Stimulated activated naive CD8-positive, alpha-beta T cell treated with anti-CD3 and anti-CD28 coated beads, Interleukin-15, Interleukin-2, amounts not matched to agents 100 ng/mL and 50 ng/mL, for 24 hours (primary cell): ENCODE results near the gene FAM135A.
"Not testable (repeated sequence)": the region's sequence is repeated elsewhere in the genome, so short reads cannot be mapped to it uniquely, and the experiment has no call there.

Experiments used
- H3K27ac Mint-ChIP-seq: one replicate; pipeline ENCODE4 v1.8.0; 2021; ENCODE audit warnings: mild to moderate bottlenecking, mixed read lengths
- H3K27me3 Mint-ChIP-seq: one replicate; pipeline ENCODE4 v1.8.0; 2021; ENCODE audit warnings: mixed read lengths
- H3K36me3 Mint-ChIP-seq: one replicate; pipeline ENCODE4 v1.8.0; 2021; ENCODE audit warnings: low read depth, mixed read lengths
- H3K4me1 Mint-ChIP-seq: one replicate; pipeline ENCODE4 v1.8.0; 2021; ENCODE audit warnings: low read depth, mixed read lengths
- H3K4me3 Mint-ChIP-seq: one replicate; pipeline ENCODE4 v1.8.0; 2021; ENCODE audit warnings: mild to moderate bottlenecking, mixed read lengths
- H3K9me3 Mint-ChIP-seq: one replicate; pipeline ENCODE4 v1.8.0; 2021; ENCODE audit warnings: mixed read lengths

FAM135A gene

GRCh38 chr6:70574643-70575042, 161.3 kb downstream of the FAM135A start:
- H3K4me3 Mint-ChIP-seq = no peak overlapping the region
- no peaks in the 10 kb centered on the region for H3K9me3 Mint-ChIP-seq
- H3K4me1 Mint-ChIP-seq = no peaks in the 10 kb centered on the region
- H3K27me3 Mint-ChIP-seq = no peaks in the 10 kb centered on the region
- peaks cover 21% of the 10 kb centered on the region for H3K36me3 Mint-ChIP-seq
- no peak overlapping the region for H3K27ac Mint-ChIP-seq

GRCh38 chr6:70575899-70576495, 162.7 kb downstream of the FAM135A start:
- Mint-ChIP-seq H3K36me3 (peaks cover 22% of the 10 kb centered on the region), H3K27ac (no peak overlapping the region), H3K9me3 (no peaks in the 10 kb centered on the region)

GRCh38 chr6:70586114-70586513, 172.8 kb downstream of the FAM135A start:
- no peaks in the 10 kb centered on the region for H3K4me1 Mint-ChIP-seq
- H3K27ac Mint-ChIP-seq = no peak overlapping the region
- no peaks in the 10 kb centered on the region for H3K27me3 Mint-ChIP-seq
- H3K36me3 Mint-ChIP-seq = peaks cover 43% of the 10 kb centered on the region
- no peaks in the 10 kb centered on the region for H3K9me3 Mint-ChIP-seq
- no peak overlapping the region for H3K4me3 Mint-ChIP-seq

More at GRCh38 chr6:70575899-70576495, 162.7 kb downstream of the FAM135A start:
- no peaks in the 10 kb centered on the region for H3K27me3 Mint-ChIP-seq
- H3K4me1 Mint-ChIP-seq = no peaks in the 10 kb centered on the region
- H3K4me3 Mint-ChIP-seq = no peak overlapping the region

GRCh38 chr6:70590400-70590799, 177.1 kb downstream of the FAM135A start:
- Mint-ChIP-seq H3K36me3 (peaks cover 9% of the 10 kb centered on the region), H3K4me1 (no peaks in the 10 kb centered on the region), H3K27ac (no peak overlapping the region), H3K4me3 (no peak overlapping the region), H3K27me3 (no peaks in the 10 kb centered on the region), H3K9me3 (no peaks in the 10 kb centered on the region)

- Mint-ChIP-seq H3K4me1 (no peaks in the 10 kb centered on the region), H3K27ac (no peak overlapping the region), H3K9me3 (no peaks in the 10 kb centered on the region), H3K4me3 (no peak overlapping the region), H3K36me3 (peaks cover 6% of the 10 kb centered on the region), H3K27me3 (no peaks in the 10 kb centered on the region)
Measured at GRCh38 chr6:70592391-70593117, 179.2 kb downstream of the FAM135A start.

DNA sequence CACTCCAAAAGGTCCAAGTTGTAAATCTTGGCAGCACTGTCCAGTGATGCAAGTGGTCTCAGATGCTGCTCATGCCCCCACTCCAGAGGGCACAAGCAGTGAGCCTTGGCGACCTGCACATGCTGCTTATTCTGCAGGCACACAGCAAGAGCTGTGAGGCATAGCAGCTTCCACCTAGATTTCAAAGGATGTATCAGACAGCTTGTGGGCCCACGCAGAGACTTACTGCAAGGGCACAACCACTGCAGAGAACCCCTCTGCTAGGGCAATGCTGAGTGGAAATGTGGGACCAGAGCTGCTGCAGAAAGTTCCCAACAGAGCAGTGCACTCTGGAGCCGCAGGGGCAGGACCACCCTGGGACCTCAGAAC, 179.8 kb downstream of the FAM135A start:
- H3K36me3 Mint-ChIP-seq = peaks cover 6% of the 10 kb centered on the region
- H3K27ac Mint-ChIP-seq = no peak overlapping the region
- H3K4me1 Mint-ChIP-seq = no peaks in the 10 kb centered on the region
- H3K27me3 Mint-ChIP-seq = no peaks in the 10 kb centered on the region
- no peaks in the 10 kb centered on the region for H3K9me3 Mint-ChIP-seq
- no peak overlapping the region for H3K4me3 Mint-ChIP-seq

DNA sequence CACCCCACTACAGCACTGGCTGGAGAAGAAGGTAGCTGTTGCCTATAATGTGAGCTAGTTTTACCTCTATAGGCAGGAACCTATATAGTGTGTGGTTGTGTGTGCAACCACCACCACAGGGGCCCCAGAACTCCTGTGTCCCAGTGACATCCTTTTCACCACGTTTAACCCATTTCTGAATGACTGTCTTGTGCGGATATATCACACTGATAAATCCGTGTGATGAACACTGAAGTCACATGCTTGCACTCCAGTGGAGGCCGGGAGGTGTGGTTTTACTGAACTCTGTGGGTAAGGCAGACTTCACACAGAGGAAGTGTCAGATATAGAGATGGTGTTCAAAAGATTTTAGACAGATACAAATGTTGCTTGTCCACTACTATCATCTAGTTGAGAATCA, 185.9 kb downstream of the FAM135A start:
- Mint-ChIP-seq H3K4me1 (peaks cover 9% of the 10 kb centered on the region), H3K27me3 (no peaks in the 10 kb centered on the region)

DNA sequence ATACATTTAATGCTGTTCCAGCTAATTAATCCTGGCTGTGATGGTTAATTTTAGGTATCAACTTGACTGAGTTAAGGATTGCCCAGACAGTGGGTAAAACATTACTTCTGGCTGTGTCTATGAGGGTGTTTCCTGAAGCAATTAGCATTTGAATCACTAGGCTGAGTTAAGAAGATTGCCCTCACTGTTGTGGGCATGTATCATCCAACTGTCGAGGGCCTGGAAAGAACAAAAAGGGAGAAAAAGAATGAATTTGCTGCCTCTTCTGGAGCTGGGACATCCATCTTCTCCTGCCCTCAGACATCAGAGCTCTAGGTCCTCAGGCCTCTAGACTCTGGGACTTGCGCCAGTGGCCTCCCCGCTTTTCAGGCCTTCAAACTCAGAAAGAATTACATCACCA, 187.7 kb downstream of the FAM135A start:
- Mint-ChIP-seq H3K4me1 (peaks cover 9% of the 10 kb centered on the region), H3K36me3 (no peaks in the 10 kb centered on the region), H3K27me3 (no peaks in the 10 kb centered on the region), H3K9me3 (peaks cover 6% of the 10 kb centered on the region), H3K27ac (no peak overlapping the region), H3K4me3 (no peak overlapping the region)

More for the DNA sequence above, 185.9 kb downstream of the FAM135A start:
- no peak overlapping the region for H3K27ac Mint-ChIP-seq
- no peaks in the 10 kb centered on the region for H3K36me3 Mint-ChIP-seq
- H3K9me3 Mint-ChIP-seq = no peaks in the 10 kb centered on the region
- no peak overlapping the region for H3K4me3 Mint-ChIP-seq

DNA sequence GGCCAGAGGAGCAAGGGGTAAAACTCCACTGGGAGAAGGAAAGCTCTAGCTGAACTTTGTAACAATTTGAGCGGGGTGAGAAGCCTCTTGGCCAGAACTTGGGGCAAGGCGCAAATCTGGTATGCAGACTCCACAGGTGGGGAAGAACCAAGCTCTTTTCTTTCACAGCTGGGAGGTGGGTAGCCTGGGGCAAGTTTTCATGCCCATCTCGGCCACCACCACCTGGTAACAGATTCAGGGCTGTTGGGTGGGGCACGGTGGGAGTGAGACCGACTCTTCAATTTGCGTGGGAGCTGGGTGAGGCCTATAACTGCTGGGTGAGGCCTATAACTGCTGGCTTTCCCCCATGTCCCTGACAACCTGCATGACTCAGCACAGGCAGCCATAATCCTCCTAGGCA, 190.9 kb downstream of the FAM135A start:
- peaks cover 14% of the 10 kb centered on the region for H3K4me1 Mint-ChIP-seq
- no peak overlapping the region for H3K4me3 Mint-ChIP-seq
- H3K27me3 Mint-ChIP-seq = no peaks in the 10 kb centered on the region
- peaks cover 6% of the 10 kb centered on the region for H3K9me3 Mint-ChIP-seq
- no peaks in the 10 kb centered on the region for H3K36me3 Mint-ChIP-seq
- no peak overlapping the region for H3K27ac Mint-ChIP-seq

- not testable (repeated sequence) for H3K36me3 Mint-ChIP-seq, H3K27me3 Mint-ChIP-seq, H3K9me3 Mint-ChIP-seq, H3K27ac Mint-ChIP-seq, H3K4me1 Mint-ChIP-seq, H3K4me3 Mint-ChIP-seq
Measured at GRCh38 chr6:70607371-70607770, 194.1 kb downstream of the FAM135A start.

DNA sequence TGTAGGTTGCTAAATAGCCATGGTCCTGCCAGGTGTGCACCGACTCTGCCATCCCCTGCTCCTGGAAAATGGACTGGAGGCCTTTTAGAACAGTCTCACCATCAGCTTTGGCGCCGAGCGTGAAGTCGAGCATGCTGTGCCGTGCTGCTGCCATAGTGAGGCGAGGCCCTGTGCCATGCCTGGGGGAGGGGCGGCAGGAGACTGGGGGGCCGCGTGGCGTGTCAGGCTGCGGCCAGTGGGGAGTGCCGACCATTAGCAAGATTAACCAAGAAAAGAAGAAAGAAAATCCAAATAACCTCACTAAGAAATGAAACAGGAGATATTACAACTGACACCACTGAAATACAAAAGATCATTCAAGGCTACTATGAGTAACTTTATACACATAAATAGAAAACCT, 195.9 kb downstream of the FAM135A start:
- H3K27me3 Mint-ChIP-seq, H3K4me3 Mint-ChIP-seq, H3K9me3 Mint-ChIP-seq, H3K4me1 Mint-ChIP-seq, H3K27ac Mint-ChIP-seq, H3K36me3 Mint-ChIP-seq: not testable (repeated sequence)
